Uterus (tissue), 2 donors: Measurements from ENCODE around the gene EXOC2.

Experiments
- POLR2A ChIP-seq, 2 donors: fragments of 450-650 bp; IDR thresholded peaks; one replicate each; pipeline ENCODE4 v1.6.1; 2016; ENCODE audit warnings: antibody characterized with exemption in 2 of 2, mild to moderate bottlenecking in 1 of 2, moderate library complexity in 1 of 2
- TF ChIP-seq, protein P1 (sequence below), 4 experiments: fragments of 200-600 bp in 2 of 4; fragments of 450-650 bp in 2 of 4; sonication (generic) in 2 of 4; IDR thresholded peaks; one replicate each; pipeline ENCODE4 v1.5.1; 2016 to 2019; ENCODE audit warnings: antibody characterized with exemption in 4 of 4, mild to moderate bottlenecking in 2 of 4, moderate library complexity in 1 of 4

- TF ChIP-seq, protein P1, sequence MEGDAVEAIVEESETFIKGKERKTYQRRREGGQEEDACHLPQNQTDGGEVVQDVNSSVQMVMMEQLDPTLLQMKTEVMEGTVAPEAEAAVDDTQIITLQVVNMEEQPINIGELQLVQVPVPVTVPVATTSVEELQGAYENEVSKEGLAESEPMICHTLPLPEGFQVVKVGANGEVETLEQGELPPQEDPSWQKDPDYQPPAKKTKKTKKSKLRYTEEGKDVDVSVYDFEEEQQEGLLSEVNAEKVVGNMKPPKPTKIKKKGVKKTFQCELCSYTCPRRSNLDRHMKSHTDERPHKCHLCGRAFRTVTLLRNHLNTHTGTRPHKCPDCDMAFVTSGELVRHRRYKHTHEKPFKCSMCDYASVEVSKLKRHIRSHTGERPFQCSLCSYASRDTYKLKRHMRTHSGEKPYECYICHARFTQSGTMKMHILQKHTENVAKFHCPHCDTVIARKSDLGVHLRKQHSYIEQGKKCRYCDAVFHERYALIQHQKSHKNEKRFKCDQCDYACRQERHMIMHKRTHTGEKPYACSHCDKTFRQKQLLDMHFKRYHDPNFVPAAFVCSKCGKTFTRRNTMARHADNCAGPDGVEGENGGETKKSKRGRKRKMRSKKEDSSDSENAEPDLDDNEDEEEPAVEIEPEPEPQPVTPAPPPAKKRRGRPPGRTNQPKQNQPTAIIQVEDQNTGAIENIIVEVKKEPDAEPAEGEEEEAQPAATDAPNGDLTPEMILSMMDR (IDR thresholded peaks at IDR 0.05): no peak
- TF ChIP-seq POLR2A (IDR thresholded peaks at IDR 0.05): no peak
These were observed 15.0 kb downstream of the EXOC2 start for GRCh38 chr6:677919-678318.
